NT2/D1 (cell line): ENCODE results near the gene PDZRN3.

ENCODE experiments used
- DNase-seq: peaks from one replicate; pipeline ENCODE4 v3.0.0-alpha.2; 2011; ENCODE audit warnings: low read depth, low spot score
- H3K27me3 ChIP-seq: 2 replicates; pipeline ENCODE4 v1.6.0; 2011; ENCODE audit warnings: mild to moderate bottlenecking; ENCODE audit not compliant: insufficient read length, insufficient read depth
- H3K36me3 ChIP-seq: 2 replicates; pipeline ENCODE4 v1.6.1; 2011; ENCODE audit warnings: mild to moderate bottlenecking, low read length, mixed read lengths; ENCODE audit not compliant: insufficient read depth, insufficient read length
- H3K4me1 ChIP-seq: 2 replicates; pipeline ENCODE4 v1.5.1; 2011; ENCODE audit not compliant: insufficient read depth, insufficient read length
- H3K4me3 ChIP-seq: 2 replicates; pipeline ENCODE4 v1.5.1; 2011; ENCODE audit warnings: low read depth; ENCODE audit not compliant: insufficient read length
- H3K9ac ChIP-seq: 2 replicates; pipeline ENCODE4 v1.6.0; 2011; ENCODE audit warnings: low read depth; ENCODE audit not compliant: insufficient read length
- H3K9me3 ChIP-seq: 2 replicates; pipeline ENCODE4 v1.5.1; 2011; ENCODE audit warnings: mild to moderate bottlenecking, low read length; ENCODE audit not compliant: insufficient read depth
- SUZ12 ChIP-seq: IDR thresholded peaks from 2 replicates; pipeline ENCODE4 v1.6.1; 2011; ENCODE audit not compliant: insufficient read length, insufficient read depth; ENCODE audit errors: extremely low read depth
- YY1 ChIP-seq: IDR thresholded peaks from 2 replicates; pipeline ENCODE4 v1.6.1; 2011; ENCODE audit not compliant: insufficient read length, insufficient read depth
- ZNF274 ChIP-seq: IDR thresholded peaks from 2 replicates; pipeline ENCODE4 v1.6.1; 2011; ENCODE audit warnings: mild to moderate bottlenecking, low read depth, low read length

Gene PDZRN3

GRCh38 chr3:73521734-73522336 is 102.9 kb downstream of the PDZRN3 start:
- Histone ChIP-seq H3K9me3 (no peaks in the 10 kb centered on the region), H3K4me3 (no peak overlapping the region), H3K36me3 (no peaks in the 10 kb centered on the region), H3K4me1 (no peaks in the 10 kb centered on the region), H3K9ac (no peak overlapping the region), H3K27me3 (no peaks in the 10 kb centered on the region)
- TF ChIP-seq YY1 (no peak), SUZ12 (no peak)
- no peak for DNase-seq

DNA sequence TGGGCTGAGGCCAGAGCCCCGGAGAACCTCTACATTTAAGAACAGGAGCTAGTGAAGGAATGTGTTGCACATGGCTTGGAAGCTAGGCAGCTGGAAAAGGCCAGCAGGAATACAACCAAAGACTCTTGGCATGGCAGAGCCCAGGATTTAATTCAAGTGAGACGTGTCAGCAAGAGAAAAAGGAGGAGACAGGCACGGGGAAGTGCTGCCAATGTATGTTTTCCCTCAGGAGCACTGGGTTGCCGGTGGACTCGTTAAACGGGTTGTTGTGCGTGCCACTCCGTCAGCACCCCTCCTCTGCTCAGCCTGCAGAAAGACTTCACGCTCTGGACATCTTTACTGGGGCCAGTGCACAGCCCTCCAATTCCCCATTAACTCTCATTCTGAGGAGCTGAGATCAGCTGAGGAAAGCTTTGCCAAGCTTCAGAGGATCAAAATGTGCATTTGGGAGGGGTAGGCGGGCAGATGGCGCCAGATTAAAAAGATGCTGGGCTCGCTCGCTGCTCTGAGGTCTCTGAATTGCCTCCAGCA is 103.7 kb downstream of the PDZRN3 start:
- Histone ChIP-seq H3K9me3 (no peaks in the 10 kb centered on the region), H3K4me1 (no peaks in the 10 kb centered on the region), H3K36me3 (no peaks in the 10 kb centered on the region), H3K27me3 (no peaks in the 10 kb centered on the region), H3K4me3 (no peak overlapping the region), H3K9ac (no peak overlapping the region)
- no peak for TF ChIP-seq YY1
- TF ChIP-seq ZNF274: no peak
- no peak for TF ChIP-seq SUZ12
- no peak for DNase-seq

- Histone ChIP-seq H3K9ac (no peak overlapping the region), H3K9me3 (no peaks in the 10 kb centered on the region), H3K4me3 (no peak overlapping the region), H3K4me1 (no peaks in the 10 kb centered on the region), H3K27me3 (no peaks in the 10 kb centered on the region), H3K36me3 (no peaks in the 10 kb centered on the region)
- TF ChIP-seq ZNF274 (no peak), YY1 (no peak), SUZ12 (no peak)
- DNase-seq: no peak
Measured at GRCh38 chr3:73516631-73517030, 108.1 kb downstream of the PDZRN3 start.

DNA sequence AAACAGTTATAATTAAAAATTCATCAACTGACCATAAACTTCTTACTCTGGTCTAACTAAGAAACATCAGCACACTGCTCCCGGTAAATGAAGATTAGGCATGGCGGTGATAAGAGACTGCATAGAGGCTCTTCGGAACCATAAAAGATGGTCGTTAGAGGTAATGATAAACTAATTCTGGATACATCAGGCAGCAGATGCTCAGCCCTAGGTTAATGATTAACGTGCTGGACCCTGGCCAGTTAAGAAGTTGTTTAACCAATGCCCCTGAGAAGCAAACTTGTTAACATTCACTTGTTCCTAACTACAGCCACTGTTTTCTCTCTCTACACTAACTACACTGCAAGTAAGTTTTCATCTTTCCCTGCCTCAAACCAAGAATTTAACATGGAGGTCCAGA is 111.5 kb downstream of the PDZRN3 start:
- Histone ChIP-seq H3K36me3 (no peaks in the 10 kb centered on the region), H3K9me3 (no peaks in the 10 kb centered on the region), H3K4me1 (peaks cover 3% of the 10 kb centered on the region), H3K9ac (no peak overlapping the region), H3K4me3 (no peak overlapping the region), H3K27me3 (no peaks in the 10 kb centered on the region)
- TF ChIP-seq SUZ12 (no peak), YY1 (no peak), ZNF274 (no peak)
- no peak for DNase-seq

- no peaks in the 10 kb centered on the region for H3K36me3 ChIP-seq
- peaks cover 7% of the 10 kb centered on the region for H3K4me1 ChIP-seq
- H3K9ac ChIP-seq: no peak overlapping the region
- no peak overlapping the region for H3K4me3 ChIP-seq
- H3K27me3 ChIP-seq: no peaks in the 10 kb centered on the region
- H3K9me3 ChIP-seq: no peaks in the 10 kb centered on the region
- TF ChIP-seq SUZ12: no peak
- TF ChIP-seq YY1: no peak
- TF ChIP-seq ZNF274: no peak
- DNase-seq: peak; percentile 20
Measured at GRCh38 chr3:73511571-73512525, 112.9 kb downstream of the PDZRN3 start.

DNA sequence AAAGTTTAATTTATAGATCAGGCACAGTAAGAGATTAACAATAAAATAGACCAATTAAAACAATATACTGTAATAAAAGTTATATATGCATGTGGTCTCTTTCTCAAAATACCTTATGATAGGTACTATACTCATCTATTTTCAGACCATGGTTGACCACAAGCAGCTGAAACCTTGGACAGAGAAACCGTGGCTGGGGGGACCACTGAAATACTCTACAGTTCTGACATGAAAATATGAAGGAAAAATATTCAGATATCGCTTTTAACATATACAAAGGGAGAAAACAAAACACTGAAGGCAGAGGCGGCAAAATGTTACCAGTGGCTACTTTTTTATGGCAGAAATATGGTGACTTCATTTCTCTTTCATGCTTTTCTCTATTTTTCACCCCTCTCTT is 114.0 kb downstream of the PDZRN3 start:
- DNase-seq: no peak
- H3K27me3 ChIP-seq: no peaks in the 10 kb centered on the region
- H3K9ac ChIP-seq: no peak overlapping the region
- no peak overlapping the region for H3K4me3 ChIP-seq
- H3K9me3 ChIP-seq: no peaks in the 10 kb centered on the region
- H3K36me3 ChIP-seq: no peaks in the 10 kb centered on the region
- H3K4me1 ChIP-seq: peaks cover 7% of the 10 kb centered on the region
- TF ChIP-seq ZNF274: no peak
- no peak for TF ChIP-seq YY1
- no peak for TF ChIP-seq SUZ12

GRCh38 chr3:73510334-73510733 is 114.4 kb downstream of the PDZRN3 start:
- TF ChIP-seq SUZ12 (no peak), YY1 (no peak), ZNF274 (no peak)
- no peaks in the 10 kb centered on the region for H3K27me3 ChIP-seq
- H3K4me3 ChIP-seq: no peak overlapping the region
- no peak for DNase-seq
- peaks cover 7% of the 10 kb centered on the region for H3K4me1 ChIP-seq
- no peak overlapping the region for H3K9ac ChIP-seq
- no peaks in the 10 kb centered on the region for H3K36me3 ChIP-seq
- no peaks in the 10 kb centered on the region for H3K9me3 ChIP-seq
